GM18508 (cell line): Measurements from ENCODE around the gene TMEM39B.
A peak's percentile ranks its signal among the peaks of the same experiment; 100 is the strongest.
"Not testable (repeated sequence)": the region's sequence is repeated elsewhere in the genome, so short reads cannot be mapped to it uniquely, and the experiment has no call there.

Experiments
- ATAC-seq: cut with Tn5 transposase; IDR thresholded peaks from one replicate; pipeline ENCODE4 v1.9.1; 2021; ENCODE audit warnings: moderate number of reproducible peaks; ENCODE audit not compliant: insufficient read depth, unreplicated experiment

TMEM39B gene

GRCh38 chr1:32072622-32073298 is at the start of gene TMEM39B:
Gene TMEM39B, plus strand, starts transcription at chr1:32072939. Its CDS starts 109 bp downstream, at chr1:32073048.
- peak; percentile 43 for ATAC-seq

DNA sequence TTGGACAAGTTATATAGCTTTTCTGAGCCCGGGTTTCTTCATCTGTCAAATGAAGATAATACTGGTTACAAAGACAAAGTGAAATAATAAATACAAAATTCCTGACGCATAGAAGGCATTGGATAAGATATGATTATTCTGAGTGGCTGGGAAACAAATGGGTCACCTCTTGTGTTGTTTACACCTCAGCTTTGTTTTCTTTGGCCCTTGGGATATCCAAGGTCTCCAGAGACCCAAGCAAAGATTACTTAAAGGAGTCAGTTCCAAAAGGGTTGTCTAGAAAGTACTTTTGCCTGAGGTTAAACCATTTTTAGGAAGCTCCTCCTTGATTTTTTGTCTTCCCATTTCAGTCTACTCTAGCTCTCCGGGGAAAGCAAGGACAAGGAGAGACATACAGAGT is 49.4 kb upstream of the TMEM39B start:
- no peak for ATAC-seq

GRCh38 chr1:32025515-32025914 is 47.2 kb upstream of the TMEM39B start:
- ATAC-seq = no peak

- no peak for ATAC-seq
These were observed 44.0 kb upstream of the TMEM39B start for GRCh38 chr1:32028746-32029145.

- no peak for ATAC-seq
These were observed 41.0 kb upstream of the TMEM39B start for GRCh38 chr1:32031578-32032274.

GRCh38 chr1:32032275-32032615 is 40.5 kb upstream of the TMEM39B start:
- no peak for ATAC-seq

GRCh38 chr1:32035119-32035518 is 37.6 kb upstream of the TMEM39B start:
- no peak for ATAC-seq

DNA sequence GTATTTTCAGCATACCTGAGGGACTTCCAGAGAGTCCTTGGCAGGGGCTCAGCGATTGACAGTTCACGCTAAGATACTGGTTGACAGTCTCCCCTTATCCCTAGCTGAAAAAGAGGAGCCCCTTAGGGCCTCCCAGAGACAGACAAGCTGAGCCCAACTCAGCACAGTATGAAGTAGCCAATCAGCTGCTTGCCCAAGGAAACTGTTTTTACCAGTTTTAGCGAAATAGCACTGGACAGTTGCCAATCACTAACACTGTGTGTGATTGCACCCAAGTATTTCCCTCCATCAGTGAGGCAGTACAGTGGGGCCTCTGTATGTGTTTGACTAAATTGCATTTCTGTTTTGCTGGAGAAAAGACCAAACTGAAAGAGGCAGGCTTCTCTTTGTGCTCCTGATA is 32.0 kb upstream of the TMEM39B start:
- no peak for ATAC-seq

GRCh38 chr1:32042330-32042729 is 30.4 kb upstream of the TMEM39B start:
- ATAC-seq = no peak

- no peak for ATAC-seq
These were observed 28.5 kb upstream of the TMEM39B start for GRCh38 chr1:32044234-32044633.

DNA sequence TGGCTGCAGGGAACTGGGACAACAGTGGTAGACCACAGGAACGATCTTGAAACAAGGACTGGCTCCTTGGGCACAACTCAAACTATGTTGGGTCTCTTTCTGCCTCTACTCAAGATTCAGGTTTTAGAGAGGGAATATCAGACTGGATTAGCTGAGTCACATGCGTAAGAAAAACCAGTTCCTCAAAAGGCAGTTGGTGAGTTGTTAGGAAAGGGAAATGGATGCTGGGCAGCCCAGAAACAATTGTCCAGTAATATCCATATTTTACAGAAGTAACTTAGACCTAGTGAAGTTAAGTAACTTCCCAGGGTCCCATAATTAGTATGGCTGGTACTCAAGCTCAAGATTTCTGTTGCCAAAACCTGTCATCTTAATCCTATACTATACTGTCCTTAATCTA is 27.0 kb upstream of the TMEM39B start:
- no peak for ATAC-seq

DNA sequence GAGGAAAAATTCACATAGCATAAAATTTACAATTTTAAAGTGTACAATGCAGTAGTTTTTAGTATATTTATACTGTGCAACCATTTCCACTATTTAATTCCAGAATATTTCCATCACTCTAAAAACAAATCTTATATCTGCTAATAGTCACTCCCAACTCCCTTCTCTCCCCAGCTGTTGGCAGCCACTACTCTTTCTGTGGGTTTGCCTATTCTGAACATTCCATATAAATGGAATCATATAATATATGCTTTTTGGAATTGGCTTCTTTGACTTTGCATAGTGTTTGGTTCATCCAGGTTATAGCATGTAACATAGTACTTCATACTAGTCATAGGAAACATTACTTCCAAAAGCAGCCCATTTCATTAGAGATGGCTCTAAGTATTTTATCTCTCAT is 25.0 kb upstream of the TMEM39B start:
- no peak for ATAC-seq

DNA sequence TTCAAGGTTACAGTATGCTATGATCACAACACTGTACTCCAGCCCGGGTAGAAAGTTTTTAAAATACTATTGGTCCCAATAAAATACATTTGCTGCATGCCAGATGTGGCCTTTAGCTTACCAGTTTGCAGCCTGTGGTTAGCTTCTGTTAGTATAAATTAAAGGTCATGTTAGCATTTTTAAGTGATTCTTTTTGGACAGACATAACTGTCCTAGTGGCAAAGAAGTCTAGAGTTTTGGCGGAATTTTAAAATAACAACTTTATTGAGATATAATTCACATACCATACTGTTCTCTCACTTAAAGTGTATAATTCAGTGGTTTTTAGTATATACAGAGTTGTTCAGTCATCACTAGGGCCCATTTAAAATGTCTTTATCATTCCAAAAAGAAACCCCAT is 24.3 kb upstream of the TMEM39B start:
- no peak for ATAC-seq

- no peak for ATAC-seq
These were observed 21.0 kb upstream of the TMEM39B start for GRCh38 chr1:32051706-32052105.

- no peak for ATAC-seq
These were observed 19.9 kb upstream of the TMEM39B start for GRCh38 chr1:32052887-32053286.

GRCh38 chr1:32055416-32055815 is 17.3 kb upstream of the TMEM39B start:
- no peak for ATAC-seq

GRCh38 chr1:32056598-32056997 is 16.1 kb upstream of the TMEM39B start:
- ATAC-seq = no peak

DNA sequence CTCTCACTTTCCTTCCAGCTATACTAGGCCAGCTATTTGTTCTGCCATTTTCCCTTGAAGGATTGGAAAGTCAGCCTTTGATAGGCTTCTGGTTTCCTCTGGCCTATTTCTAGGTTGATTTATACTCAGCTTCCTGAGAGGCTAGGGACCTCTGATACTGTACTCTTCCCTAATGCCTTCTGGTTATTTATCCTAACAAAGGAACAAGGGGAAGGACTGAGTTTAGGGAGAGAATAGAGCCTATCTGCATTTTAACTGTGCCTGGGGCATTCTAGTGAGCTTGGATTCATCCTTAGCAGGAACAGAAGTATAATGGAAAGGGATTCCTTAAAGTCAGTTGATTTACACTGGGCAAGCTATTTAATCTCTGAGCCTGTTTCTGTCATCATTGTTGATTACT is 11.8 kb upstream of the TMEM39B start:
- ATAC-seq = no peak

- no peak for ATAC-seq
These were observed 9.9 kb upstream of the TMEM39B start for GRCh38 chr1:32062867-32063230.

- no peak for ATAC-seq
These were observed 9.5 kb upstream of the TMEM39B start for GRCh38 chr1:32063261-32063681.

GRCh38 chr1:32065613-32066488 is 6.9 kb upstream of the TMEM39B start:
- not testable (repeated sequence) for ATAC-seq
